Stomach smooth muscle (tissue), 2 donors: Measurements from ENCODE around the gene LRP1-AS.

Experiments used
- H3K27ac ChIP-seq: one replicate; pipeline ENCODE4 v1.7.0; 2013; ENCODE audit warnings: mild to moderate bottlenecking, low read length, inconsistent platforms
- H3K27me3 ChIP-seq, 2 donors: one replicate each; pipeline ENCODE4 v1.7.0; 2013; ENCODE audit warnings: low read length in 2 of 2; ENCODE audit not compliant: insufficient read depth in 2 of 2, control insufficient read depth in 1 of 2
- H3K36me3 ChIP-seq, 2 donors: one replicate each; pipeline ENCODE4 v1.7.0; 2013; ENCODE audit warnings: low read length in 2 of 2; ENCODE audit not compliant: control insufficient read depth in 2 of 2, insufficient read depth in 2 of 2
- H3K4me1 ChIP-seq: one replicate; pipeline ENCODE4 v1.7.0; 2013; ENCODE audit warnings: low read length; ENCODE audit not compliant: control insufficient read depth, insufficient read depth
- H3K4me3 ChIP-seq, 2 donors: one replicate each; pipeline ENCODE4 v1.7.0; 2013; ENCODE audit warnings: low read length in 2 of 2
- H3K9ac ChIP-seq, 2 donors: one replicate each; pipeline ENCODE4 v1.7.0; 2013; ENCODE audit warnings: low read length in 2 of 2, mild to moderate bottlenecking in 1 of 2
- H3K9me3 ChIP-seq, 2 donors: one replicate each; pipeline ENCODE4 v1.7.0; 2013; ENCODE audit warnings: low read length in 2 of 2; ENCODE audit not compliant: control insufficient read depth in 2 of 2
- donor health status: healthy.
- donor health status: Pancreatic carcinoma.

LRP1-AS gene

GRCh38 chr12:57152639-57153038, 5.2 kb upstream of the LRP1-AS start:
- Histone ChIP-seq H3K9ac (peak overlapping the region in 1 of 2 donors; percentile 13), H3K36me3 (peaks cover 22 to 36% of the 10 kb centered on the region in 2 donors), H3K27me3 (no peaks in the 10 kb centered on the region), H3K27ac (peak overlapping the region; percentile 41), H3K4me3 (no peak overlapping the region), H3K4me1 (peaks cover 43% of the 10 kb centered on the region), H3K9me3 (no peaks in the 10 kb centered on the region)

GRCh38 chr12:57151741-57152630, 4.6 kb upstream of the LRP1-AS start:
- Histone ChIP-seq H3K36me3 (peaks cover 22 to 32% of the 10 kb centered on the region in 2 donors), H3K9ac (peak overlapping the region in 1 of 2 donors; percentile 13), H3K4me1 (peaks cover 44% of the 10 kb centered on the region)

GRCh38 chr12:57150400-57151000, 3.1 kb upstream of the LRP1-AS start:
- no peaks in the 10 kb centered on the region for H3K9me3 ChIP-seq
- H3K9ac ChIP-seq, result no peak overlapping the region
- H3K27ac ChIP-seq, result peak overlapping the region; percentile 31
- H3K4me3 ChIP-seq, result no peak overlapping the region
- H3K4me1 ChIP-seq, result peaks cover 57% of the 10 kb centered on the region
- H3K36me3 ChIP-seq, result peaks cover 28 to 33% of the 10 kb centered on the region in 2 donors
- no peaks in the 10 kb centered on the region for H3K27me3 ChIP-seq

More at GRCh38 chr12:57151741-57152630, 4.6 kb upstream of the LRP1-AS start:
- H3K4me3 ChIP-seq, result no peak overlapping the region
- peak overlapping the region; percentile 41 for H3K27ac ChIP-seq
- H3K27me3 ChIP-seq, result no peaks in the 10 kb centered on the region
- no peaks in the 10 kb centered on the region for H3K9me3 ChIP-seq

GRCh38 chr12:57149245-57149900, 2.0 kb upstream of the LRP1-AS start:
- H3K27me3 ChIP-seq, result no peaks in the 10 kb centered on the region
- no peaks in the 10 kb centered on the region for H3K9me3 ChIP-seq
- no peak overlapping the region for H3K9ac ChIP-seq
- peaks cover 64% of the 10 kb centered on the region for H3K4me1 ChIP-seq
- peaks cover 28 to 33% of the 10 kb centered on the region in 2 donors for H3K36me3 ChIP-seq
- H3K27ac ChIP-seq, result peak overlapping the region; percentile 76
- peak overlapping the region in 1 of 2 donors; percentile 35 for H3K4me3 ChIP-seq

- Histone ChIP-seq H3K27me3 (no peaks in the 10 kb centered on the region), H3K4me1 (peaks cover 64% of the 10 kb centered on the region), H3K9ac (peak overlapping the region in 1 of 2 donors; percentile 29), H3K27ac (peak overlapping the region; percentile 76), H3K4me3 (peak overlapping the region in 1 of 2 donors; percentile 35), H3K36me3 (peaks cover 24 to 30% of the 10 kb centered on the region in 2 donors), H3K9me3 (no peaks in the 10 kb centered on the region)
These were observed 1.2 kb upstream of the LRP1-AS start for GRCh38 chr12:57148469-57149244.

GRCh38 chr12:57146092-57146491, 1.3 kb downstream of the LRP1-AS start:
- Histone ChIP-seq H3K4me3 (no peak overlapping the region), H3K36me3 (peaks cover 44 to 45% of the 10 kb centered on the region in 2 donors), H3K9me3 (no peaks in the 10 kb centered on the region), H3K27ac (peak overlapping the region; percentile 37), H3K27me3 (no peaks in the 10 kb centered on the region), H3K4me1 (peaks cover 57% of the 10 kb centered on the region), H3K9ac (no peak overlapping the region)

GRCh38 chr12:57145460-57146059, 1.9 kb downstream of the LRP1-AS start:
- H3K27ac ChIP-seq, result no peak overlapping the region
- no peak overlapping the region for H3K4me3 ChIP-seq
- H3K9ac ChIP-seq, result no peak overlapping the region
- no peaks in the 10 kb centered on the region for H3K9me3 ChIP-seq
- H3K27me3 ChIP-seq, result no peaks in the 10 kb centered on the region
- peaks cover 51% of the 10 kb centered on the region for H3K4me1 ChIP-seq
- H3K36me3 ChIP-seq, result peaks cover 45 to 46% of the 10 kb centered on the region in 2 donors

GRCh38 chr12:57143454-57143853, 4.0 kb downstream of the LRP1-AS start:
- Histone ChIP-seq H3K4me1 (peaks cover 43% of the 10 kb centered on the region), H3K9me3 (no peaks in the 10 kb centered on the region), H3K4me3 (no peak overlapping the region), H3K9ac (peak overlapping the region in 1 of 2 donors; percentile 31), H3K36me3 (peaks cover 53 to 60% of the 10 kb centered on the region in 2 donors), H3K27ac (peak overlapping the region; percentile 31), H3K27me3 (no peaks in the 10 kb centered on the region)

GRCh38 chr12:57142727-57143126, 4.7 kb downstream of the LRP1-AS start:
- H3K36me3 ChIP-seq, result peaks cover 53 to 63% of the 10 kb centered on the region in 2 donors
- H3K27me3 ChIP-seq, result no peaks in the 10 kb centered on the region
- no peak overlapping the region for H3K4me3 ChIP-seq
- H3K9ac ChIP-seq, result peak overlapping the region in 1 of 2 donors; percentile 31
- peaks cover 40% of the 10 kb centered on the region for H3K4me1 ChIP-seq
- peak overlapping the region; percentile 31 for H3K27ac ChIP-seq
- no peaks in the 10 kb centered on the region for H3K9me3 ChIP-seq
